ENCODE data around the gene TBXAS1. TPM values are rescaled to one million over a fixed set of nuclear protein-coding genes. Genes with fewer than 3 reads are reported as not detected.

The TBXAS1 gene
- total and polyA plus RNA-seq, 4 donors: 19.6 to 126 (median 55.2) TPM

DNA sequence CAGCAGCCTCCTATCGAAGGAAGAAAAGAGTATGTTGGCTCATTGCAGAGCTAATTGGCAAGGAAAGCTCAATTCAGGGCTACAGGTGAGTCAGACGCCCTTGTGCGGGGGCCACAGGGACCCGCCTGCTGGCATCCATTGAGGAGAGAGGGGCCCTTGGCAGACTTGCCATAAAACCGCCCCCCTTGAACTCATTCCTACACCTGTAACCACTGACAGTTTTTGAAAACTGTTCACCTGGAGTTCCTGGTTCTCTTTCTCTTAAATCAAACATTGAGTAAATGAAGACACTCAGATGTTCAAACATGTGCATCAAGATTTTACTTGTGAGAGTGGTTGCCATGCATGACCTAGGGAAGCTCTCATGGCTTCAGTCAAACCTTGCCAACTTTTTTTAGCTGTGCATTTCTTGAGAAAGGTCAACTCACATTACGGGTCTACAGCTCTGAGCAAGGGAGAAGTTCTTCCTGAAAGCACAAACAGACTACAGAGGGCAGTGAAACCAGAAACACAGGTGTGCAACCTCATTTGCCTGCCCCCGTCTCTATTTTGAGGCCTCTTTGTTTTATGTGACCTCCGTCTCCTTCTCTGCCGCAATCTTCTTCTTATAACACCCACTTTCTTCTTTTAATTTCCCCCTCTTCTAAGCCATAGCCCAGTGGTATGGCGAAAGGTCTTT is 87.8 kb downstream of the TBXAS1 start:
- no peaks in the 10 kb centered on the region for H3K27me3 ChIP-seq (ENCODE audit: control insufficient read depth in 3 of 3, insufficient read depth in 3 of 3, low read length in 2 of 3)
- H3K27ac ChIP-seq (ENCODE audit: low read depth in 1 of 2, low read length in 1 of 2): no peak overlapping the region
- no peaks in the 10 kb centered on the region for H3K36me3 ChIP-seq (ENCODE audit: control insufficient read depth in 4 of 4, insufficient read depth in 4 of 4, low read length in 4 of 4)
- TF ChIP-seq, protein P1, sequence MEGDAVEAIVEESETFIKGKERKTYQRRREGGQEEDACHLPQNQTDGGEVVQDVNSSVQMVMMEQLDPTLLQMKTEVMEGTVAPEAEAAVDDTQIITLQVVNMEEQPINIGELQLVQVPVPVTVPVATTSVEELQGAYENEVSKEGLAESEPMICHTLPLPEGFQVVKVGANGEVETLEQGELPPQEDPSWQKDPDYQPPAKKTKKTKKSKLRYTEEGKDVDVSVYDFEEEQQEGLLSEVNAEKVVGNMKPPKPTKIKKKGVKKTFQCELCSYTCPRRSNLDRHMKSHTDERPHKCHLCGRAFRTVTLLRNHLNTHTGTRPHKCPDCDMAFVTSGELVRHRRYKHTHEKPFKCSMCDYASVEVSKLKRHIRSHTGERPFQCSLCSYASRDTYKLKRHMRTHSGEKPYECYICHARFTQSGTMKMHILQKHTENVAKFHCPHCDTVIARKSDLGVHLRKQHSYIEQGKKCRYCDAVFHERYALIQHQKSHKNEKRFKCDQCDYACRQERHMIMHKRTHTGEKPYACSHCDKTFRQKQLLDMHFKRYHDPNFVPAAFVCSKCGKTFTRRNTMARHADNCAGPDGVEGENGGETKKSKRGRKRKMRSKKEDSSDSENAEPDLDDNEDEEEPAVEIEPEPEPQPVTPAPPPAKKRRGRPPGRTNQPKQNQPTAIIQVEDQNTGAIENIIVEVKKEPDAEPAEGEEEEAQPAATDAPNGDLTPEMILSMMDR (IDR thresholded peaks at IDR 0.05; ENCODE audit: control extremely low read depth, extremely low read depth): no peak
- DNase-seq (no peak), ATAC-seq (ENCODE audit: insufficient read depth, low FRiP score) (no peak)
- H3K9ac ChIP-seq (ENCODE audit: insufficient read depth in 1 of 2, low read length in 2 of 2): no peak overlapping the region
- no peaks in the 10 kb centered on the region for H3K9me3 ChIP-seq (ENCODE audit: control insufficient read depth in 4 of 4, insufficient read depth in 3 of 4, low read length in 3 of 4)
- no peak overlapping the region for H3K4me3 ChIP-seq
- WGBS, 2 donors: 83 to 85% methylated on average over 10 of the region's 10 CpGs
- H3K4me1 ChIP-seq (ENCODE audit: control insufficient read depth in 5 of 5, insufficient read depth in 5 of 5, low read length in 5 of 5): peaks cover 0 to 27% (median 10%) of the 10 kb centered on the region in 5 donors

DNA sequence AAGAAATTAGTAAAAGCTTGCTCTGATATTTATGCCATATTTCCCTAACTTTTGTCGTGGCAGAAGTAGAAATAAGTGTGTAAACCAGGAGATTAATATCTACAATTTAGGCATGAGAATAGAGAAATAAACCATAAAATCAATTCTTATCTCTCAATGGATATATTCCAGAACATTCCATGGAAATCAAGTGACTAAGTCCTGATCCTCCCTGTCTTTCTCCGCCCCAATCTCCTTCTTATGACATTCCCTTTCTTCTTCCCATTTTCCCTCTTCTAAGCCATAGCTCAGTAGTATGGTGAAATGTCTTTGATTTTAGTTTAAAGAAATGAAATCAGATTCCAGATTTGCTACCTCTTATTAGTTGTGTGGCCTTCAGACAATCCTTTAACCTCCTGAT is 88.8 kb downstream of the TBXAS1 start:
- Histone ChIP-seq H3K27me3 (ENCODE audit: control insufficient read depth in 3 of 3, insufficient read depth in 3 of 3, low read length in 2 of 3) (no peaks in the 10 kb centered on the region), H3K4me3 (no peak overlapping the region), H3K9ac (ENCODE audit: insufficient read depth in 1 of 2, low read length in 2 of 2) (no peak overlapping the region), H3K36me3 (ENCODE audit: control insufficient read depth in 4 of 4, insufficient read depth in 4 of 4, low read length in 4 of 4) (no peaks in the 10 kb centered on the region), H3K4me1 (ENCODE audit: control insufficient read depth in 5 of 5, insufficient read depth in 5 of 5, low read length in 5 of 5) (peaks cover 0 to 27% (median 10%) of the 10 kb centered on the region in 5 donors), H3K9me3 (ENCODE audit: control insufficient read depth in 4 of 4, insufficient read depth in 3 of 4, low read length in 3 of 4) (no peaks in the 10 kb centered on the region), H3K27ac (ENCODE audit: low read depth in 1 of 2, low read length in 1 of 2) (no peak overlapping the region)
- ATAC-seq (ENCODE audit: insufficient read depth, low FRiP score) (no peak), DNase-seq (no peak)
- TF ChIP-seq, protein P1 (IDR thresholded peaks at IDR 0.05; ENCODE audit: control extremely low read depth, extremely low read depth): no peak
- 93 to 94% methylated on average over 2 of the region's 2 CpGs for WGBS, 2 donors

DNA sequence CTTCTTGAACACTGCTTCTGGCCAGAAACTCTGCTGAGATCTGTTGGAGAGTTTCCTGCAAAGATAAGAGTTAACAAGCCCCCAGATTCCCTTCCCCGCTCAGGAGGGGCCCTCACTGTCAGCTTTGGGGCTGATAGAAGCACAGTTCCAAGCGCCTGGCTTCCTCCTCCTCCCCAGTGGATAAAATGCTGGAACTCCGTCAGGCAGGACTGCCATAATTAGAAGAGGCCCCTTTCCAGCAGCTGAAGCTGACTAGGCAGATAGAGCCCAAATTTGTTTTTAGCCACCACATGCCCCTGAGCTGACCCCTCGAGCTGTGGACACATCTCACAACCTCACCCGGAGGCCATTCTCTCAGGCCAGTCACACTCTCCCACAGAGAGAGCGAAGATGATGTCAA is 89.4 kb downstream of the TBXAS1 start:
- Histone ChIP-seq H3K27ac (ENCODE audit: low read depth in 1 of 2, low read length in 1 of 2) (no peak overlapping the region), H3K9ac (ENCODE audit: insufficient read depth in 1 of 2, low read length in 2 of 2) (no peak overlapping the region), H3K4me1 (ENCODE audit: control insufficient read depth in 5 of 5, insufficient read depth in 5 of 5, low read length in 5 of 5) (peaks cover 0 to 27% (median 10%) of the 10 kb centered on the region in 5 donors), H3K9me3 (ENCODE audit: control insufficient read depth in 4 of 4, insufficient read depth in 3 of 4, low read length in 3 of 4) (no peaks in the 10 kb centered on the region), H3K27me3 (ENCODE audit: control insufficient read depth in 3 of 3, insufficient read depth in 3 of 3, low read length in 2 of 3) (no peaks in the 10 kb centered on the region), H3K4me3 (no peak overlapping the region), H3K36me3 (ENCODE audit: control insufficient read depth in 4 of 4, insufficient read depth in 4 of 4, low read length in 4 of 4) (no peaks in the 10 kb centered on the region)
- 58 to 76% methylated on average over 6 of the region's 6 CpGs for WGBS, 2 donors
- TF ChIP-seq, protein P1 (IDR thresholded peaks at IDR 0.05; ENCODE audit: control extremely low read depth, extremely low read depth): no peak
- DNase-seq: peak; percentile 61 to 81 (median 69)
- no peak for ATAC-seq (ENCODE audit: insufficient read depth, low FRiP score)

DNA sequence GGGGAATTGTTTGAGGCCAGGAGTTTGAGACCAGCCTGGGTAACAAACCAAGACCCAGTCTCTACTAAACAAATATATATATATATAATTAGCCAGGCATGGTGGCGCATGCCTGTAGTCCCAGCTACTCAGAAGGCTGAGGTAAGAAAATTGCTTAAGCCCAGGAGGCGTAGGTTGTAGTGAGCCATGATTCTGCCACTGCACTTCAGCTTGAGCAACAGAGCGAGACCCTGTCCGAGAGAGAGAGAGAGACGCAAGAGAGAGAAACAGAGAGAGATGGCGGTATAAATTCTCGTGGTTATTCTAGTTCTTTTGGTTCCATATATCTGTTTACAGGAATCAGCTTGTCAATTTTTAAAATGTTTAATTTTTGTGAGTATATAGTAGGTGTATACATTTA is 94.0 kb downstream of the TBXAS1 start:
- H3K4me3 ChIP-seq: no peak overlapping the region
- no peak overlapping the region for H3K27ac ChIP-seq (ENCODE audit: low read depth in 1 of 2, low read length in 1 of 2)
- WGBS, 2 donors: 87 to 88% methylated on average over 7 of the region's 7 CpGs
- ATAC-seq (ENCODE audit: insufficient read depth, low FRiP score) (no peak), DNase-seq (no peak)
- peaks cover 0 to 10% (median 5%) of the 10 kb centered on the region in 5 donors for H3K4me1 ChIP-seq (ENCODE audit: control insufficient read depth in 5 of 5, insufficient read depth in 5 of 5, low read length in 5 of 5)
- no peak overlapping the region for H3K9ac ChIP-seq (ENCODE audit: insufficient read depth in 1 of 2, low read length in 2 of 2)
- no peaks in the 10 kb centered on the region for H3K9me3 ChIP-seq (ENCODE audit: control insufficient read depth in 4 of 4, insufficient read depth in 3 of 4, low read length in 3 of 4)
- H3K36me3 ChIP-seq (ENCODE audit: control insufficient read depth in 4 of 4, insufficient read depth in 4 of 4, low read length in 4 of 4): no peaks in the 10 kb centered on the region
- H3K27me3 ChIP-seq (ENCODE audit: control insufficient read depth in 3 of 3, insufficient read depth in 3 of 3, low read length in 2 of 3): no peaks in the 10 kb centered on the region
- TF ChIP-seq, protein P1 (IDR thresholded peaks at IDR 0.05; ENCODE audit: control extremely low read depth, extremely low read depth): no peak
